ENCODE results near the gene MRPL4.

GRCh38 chr19:10270180-10270615 lies 18.2 kb downstream of the MRPL4 start:
- TF ChIP-seq CTCF (IDR thresholded peaks at IDR 0.05; ENCODE audit: low read length) (no peak), EZH2 (IDR thresholded peaks at IDR 0.05; ENCODE audit: borderline replicate concordance, low read length) (no peak)

All from OCI-LY1 (cell line).